NCI-H69 (cell line): ENCODE measurements around the gene CACNA1F.
A peak's percentile ranks its signal among the peaks of the same experiment; 100 is the strongest.

Experiments used
- DNase-seq: peaks from one replicate; lab custom pipeline; 2025; lab: John Stamatoyannopoulos, UW

Gene CACNA1F

GRCh38 chrX:49257074-49257790, 24.1 kb upstream of the CACNA1F start:
- no peak for DNase-seq

DNA sequence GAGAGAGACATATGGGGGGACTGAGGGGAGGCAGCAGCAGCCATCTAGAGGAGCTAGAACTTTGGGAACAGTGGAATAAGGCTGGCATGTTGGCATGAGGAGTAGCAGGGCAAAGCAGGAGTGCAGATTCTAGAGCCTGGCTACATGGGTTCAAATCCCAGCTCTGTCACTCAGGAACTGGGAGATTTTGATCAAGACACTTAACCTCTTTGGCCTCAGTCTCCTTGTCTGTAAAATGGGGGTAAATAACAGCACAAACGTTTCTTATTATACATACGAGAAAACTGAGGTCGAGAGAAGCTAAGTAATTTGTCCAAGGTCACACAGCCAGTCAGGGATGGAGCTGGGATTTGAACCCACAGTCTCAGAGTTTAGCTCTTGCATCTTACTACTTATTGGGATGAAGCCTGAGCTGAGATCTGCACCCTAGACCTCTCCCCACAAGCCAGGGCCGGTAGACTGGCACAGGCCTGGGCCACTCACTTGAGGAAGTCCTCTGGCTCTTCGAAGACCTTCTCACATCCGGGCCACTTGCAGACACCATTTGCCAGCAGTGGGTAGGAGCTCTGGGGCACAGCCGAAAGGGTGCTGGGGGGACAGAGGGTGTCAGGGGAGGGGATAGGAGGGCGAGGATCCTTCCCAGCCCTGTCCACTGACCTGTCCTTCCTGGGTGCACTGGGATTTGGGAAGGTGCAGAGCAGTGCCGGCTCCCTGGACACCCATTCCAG, 23.3 kb upstream of the CACNA1F start:
- no peak for DNase-seq

DNA sequence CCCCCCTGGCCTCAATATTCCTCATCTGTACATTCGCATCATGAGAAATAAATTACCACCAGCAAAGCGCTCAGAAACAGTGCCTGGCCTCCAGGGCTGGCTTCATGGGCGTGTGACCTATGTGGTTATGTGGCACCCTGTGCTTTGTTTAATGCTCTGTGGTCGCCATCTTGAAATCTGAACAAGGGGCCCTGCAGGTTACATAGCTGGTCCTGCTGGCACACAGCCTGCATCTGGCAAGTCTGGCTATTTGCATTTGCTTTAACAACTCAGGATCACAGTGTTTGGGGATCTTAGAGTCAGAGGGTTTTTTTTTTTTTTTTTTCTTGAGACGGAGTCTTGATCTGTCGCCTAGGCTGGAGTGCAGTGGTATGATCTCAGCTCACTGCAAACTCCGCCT, 21.5 kb upstream of the CACNA1F start:
- no peak for DNase-seq

GRCh38 chrX:49251325-49251724, 18.2 kb upstream of the CACNA1F start:
- DNase-seq: no peak

- DNase-seq: no peak
These were observed 17.4 kb upstream of the CACNA1F start for GRCh38 chrX:49250578-49250977.

- DNase-seq: no peak
These were observed 16.9 kb upstream of the CACNA1F start for GRCh38 chrX:49250066-49250465.

GRCh38 chrX:49249616-49250015, 16.5 kb upstream of the CACNA1F start:
- no peak for DNase-seq

DNA sequence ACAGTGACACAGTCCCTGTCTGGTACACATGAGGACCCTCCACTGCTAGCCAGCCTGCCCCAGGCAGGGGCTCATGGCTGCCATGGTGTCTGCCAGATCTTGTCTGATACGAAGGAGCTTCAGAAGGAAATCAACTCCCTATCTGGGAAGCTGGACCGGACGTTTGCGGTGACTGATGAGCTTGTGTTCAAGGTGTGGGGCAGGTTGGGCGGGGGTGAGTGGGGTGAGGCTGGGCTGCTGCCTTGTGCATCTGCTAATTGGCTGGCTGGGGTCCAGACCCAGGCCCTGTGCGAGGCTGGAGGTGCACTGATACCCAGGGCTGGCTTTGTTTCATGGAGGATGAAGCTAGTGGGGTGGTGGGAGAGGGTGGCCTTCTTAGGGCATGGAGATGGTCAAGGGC, 15.9 kb upstream of the CACNA1F start:
- no peak for DNase-seq

DNA sequence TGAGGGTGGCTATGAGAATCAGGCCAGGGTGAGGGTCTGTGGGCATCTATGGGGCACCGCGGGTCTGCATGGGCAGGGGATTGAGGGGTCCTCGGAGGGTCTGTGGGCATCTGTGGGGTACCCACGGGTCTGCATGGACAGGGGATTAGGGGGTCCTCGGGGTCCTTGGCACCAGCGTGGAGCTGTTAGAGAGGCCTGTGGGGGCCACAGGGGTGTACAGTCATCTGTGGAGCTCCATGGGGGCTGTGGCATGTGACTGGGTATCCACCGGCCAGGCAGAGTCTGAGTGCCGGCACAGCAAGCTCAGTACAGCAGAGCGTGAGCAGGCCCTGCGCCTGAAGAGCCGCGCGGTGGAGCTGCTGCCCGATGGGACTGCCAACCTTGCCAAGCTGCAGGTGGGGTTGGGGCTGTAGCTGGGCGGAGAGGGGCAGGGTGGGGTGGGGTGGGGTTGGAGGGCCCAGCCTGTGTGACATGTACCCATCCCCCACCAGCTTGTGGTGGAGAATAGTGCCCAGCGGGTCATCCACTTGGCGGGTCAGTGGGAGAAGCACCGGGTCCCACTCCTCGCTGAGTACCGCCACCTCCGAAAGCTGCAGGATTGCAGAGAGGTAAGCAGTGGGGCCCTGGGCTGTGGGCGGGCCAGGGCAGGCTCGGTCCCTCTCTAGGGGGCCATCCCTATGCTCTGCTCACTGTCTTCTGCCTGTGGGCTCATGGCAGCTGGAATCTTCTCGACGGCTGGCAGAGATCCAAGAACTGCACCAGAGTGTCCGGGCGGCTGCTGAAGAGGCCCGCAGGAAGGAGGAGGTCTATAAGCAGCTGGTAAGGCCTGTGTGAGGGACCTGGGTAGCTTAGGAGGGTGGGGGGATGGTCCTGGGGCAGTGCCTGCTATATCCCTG, 15.0 kb upstream of the CACNA1F start:
- DNase-seq: no peak

GRCh38 chrX:49247346-49247745, 14.2 kb upstream of the CACNA1F start:
- DNase-seq: no peak

DNA sequence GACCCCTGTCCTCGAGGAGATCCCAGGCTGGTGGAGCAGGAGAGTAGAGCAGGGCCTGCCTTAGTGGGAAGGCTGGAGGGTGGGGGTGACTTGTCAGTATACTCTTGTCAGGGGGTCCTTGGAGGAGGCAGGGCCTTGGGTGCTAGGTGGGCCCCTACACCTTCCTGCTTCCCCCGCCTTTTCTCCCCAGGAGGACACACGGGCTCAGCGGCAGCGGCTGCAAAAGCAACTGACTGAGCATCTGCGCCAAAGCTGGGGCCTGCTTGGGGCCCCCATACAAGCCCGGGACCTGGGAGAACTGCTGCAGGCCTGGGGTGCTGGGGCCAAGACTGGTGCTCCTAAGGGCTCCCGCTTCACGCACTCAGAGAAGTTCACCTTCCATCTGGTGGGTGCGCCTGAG, 13.4 kb upstream of the CACNA1F start:
- no peak for DNase-seq

- DNase-seq: no peak
These were observed 11.1 kb upstream of the CACNA1F start for GRCh38 chrX:49244207-49244606.

DNA sequence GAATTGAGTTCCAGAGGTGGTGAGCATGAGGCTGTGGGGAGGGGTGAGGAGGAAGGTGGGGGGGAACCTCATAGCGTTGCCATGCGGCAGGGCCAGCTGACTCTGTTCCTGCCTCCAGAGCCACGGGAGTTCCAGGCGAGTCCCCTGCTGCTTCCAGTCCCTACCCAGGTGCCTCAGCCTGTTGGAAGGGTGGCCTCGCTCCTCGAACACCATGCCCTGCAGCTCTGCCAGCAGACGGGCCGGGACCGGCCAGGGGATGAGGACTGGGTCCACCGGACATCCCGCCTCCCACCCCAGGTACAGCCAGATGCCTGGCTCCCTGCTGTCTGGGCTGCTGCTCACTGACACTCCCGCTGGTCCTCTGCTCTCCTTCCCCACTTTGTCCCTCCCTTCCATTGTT, 10.0 kb upstream of the CACNA1F start:
- DNase-seq: no peak

DNA sequence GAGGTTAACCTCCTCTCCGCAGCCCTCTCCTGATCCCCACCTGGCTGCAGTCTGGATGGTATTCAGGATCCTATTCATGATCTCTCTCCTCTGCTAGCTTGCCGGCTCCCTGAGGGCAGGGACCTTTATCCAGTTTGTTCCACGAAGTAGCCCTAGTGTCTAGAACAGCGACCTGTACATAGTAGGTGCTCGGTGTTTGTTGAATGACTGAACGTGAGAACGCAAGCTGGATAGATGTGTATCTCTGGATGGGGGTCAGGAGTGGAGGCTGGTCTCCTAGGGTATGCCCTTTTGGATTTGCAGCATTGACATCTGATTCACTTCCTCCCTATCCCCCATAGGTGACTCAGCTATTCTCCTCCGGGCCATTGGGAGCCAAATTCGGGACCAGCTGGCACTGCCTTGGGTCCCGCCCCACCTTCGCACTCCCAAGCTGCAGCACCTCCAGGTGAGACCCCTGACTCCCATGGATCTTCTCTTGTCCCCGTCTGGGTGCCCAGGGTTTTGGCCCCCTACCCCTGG, 9.5 kb upstream of the CACNA1F start:
- DNase-seq: no peak

DNA sequence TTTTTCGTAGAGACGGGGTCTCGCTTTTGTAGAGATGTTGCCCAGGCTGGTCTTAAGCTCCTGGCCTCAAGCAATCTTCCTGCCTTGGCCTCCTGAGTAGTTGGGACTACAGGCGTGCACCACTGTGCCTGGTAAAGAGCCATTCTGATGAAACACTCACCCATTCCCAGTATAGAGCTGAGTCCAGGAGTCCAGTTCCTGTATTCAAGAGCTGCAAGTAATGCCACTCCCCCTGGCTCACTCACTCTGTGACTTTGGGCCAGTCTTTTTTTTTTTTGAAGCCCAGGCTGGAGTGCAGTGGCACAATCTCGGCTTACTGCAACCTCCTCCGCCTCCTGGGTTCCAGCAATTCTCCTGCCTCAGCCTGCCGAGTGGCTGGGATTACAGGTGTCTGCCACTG, 5.6 kb upstream of the CACNA1F start:
- DNase-seq: no peak

- no peak for DNase-seq
These were observed 3.9 kb upstream of the CACNA1F start for GRCh38 chrX:49237060-49237459.

GRCh38 chrX:49233887-49234555, 881 bp upstream of the CACNA1F start:
- no peak for DNase-seq

GRCh38 chrX:49232525-49232924, 615 bp downstream of the CACNA1F start:
- DNase-seq: no peak

DNA sequence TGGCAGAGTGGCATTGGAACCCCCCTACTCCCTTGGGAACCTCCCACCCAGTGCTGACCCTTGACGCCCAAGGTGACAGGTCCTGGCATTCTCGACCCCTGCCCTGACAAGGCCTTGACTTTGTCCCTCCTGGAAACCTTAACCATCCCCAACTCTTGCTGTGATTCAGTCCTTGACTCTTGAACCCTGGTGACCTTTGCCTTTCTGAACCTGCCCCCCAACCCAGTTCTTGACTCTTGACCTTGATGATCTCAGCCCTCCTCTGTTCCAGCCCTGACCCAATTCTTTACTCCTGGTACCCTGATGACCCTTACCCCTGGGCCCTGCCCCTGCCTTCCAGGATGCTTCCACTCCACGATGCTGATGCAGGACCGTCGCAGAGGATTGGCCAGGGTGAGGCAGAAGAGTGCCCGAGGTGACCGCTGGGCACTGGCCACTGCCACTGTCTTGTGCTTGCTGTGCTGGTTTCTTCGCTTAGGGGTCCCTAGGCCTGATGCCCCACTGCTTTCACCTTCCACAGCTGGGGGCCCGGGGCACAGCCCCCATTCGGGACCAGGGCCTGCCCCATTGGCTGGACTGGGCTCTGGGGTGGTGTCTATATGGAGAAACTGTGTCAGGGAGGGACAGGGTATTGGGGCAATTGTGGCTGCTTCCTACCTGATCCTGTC, 1.7 kb downstream of the CACNA1F start:
- DNase-seq: no peak

GRCh38 chrX:49230500-49231232, 2.5 kb downstream of the CACNA1F start:
- peak; percentile 40 for DNase-seq

DNA sequence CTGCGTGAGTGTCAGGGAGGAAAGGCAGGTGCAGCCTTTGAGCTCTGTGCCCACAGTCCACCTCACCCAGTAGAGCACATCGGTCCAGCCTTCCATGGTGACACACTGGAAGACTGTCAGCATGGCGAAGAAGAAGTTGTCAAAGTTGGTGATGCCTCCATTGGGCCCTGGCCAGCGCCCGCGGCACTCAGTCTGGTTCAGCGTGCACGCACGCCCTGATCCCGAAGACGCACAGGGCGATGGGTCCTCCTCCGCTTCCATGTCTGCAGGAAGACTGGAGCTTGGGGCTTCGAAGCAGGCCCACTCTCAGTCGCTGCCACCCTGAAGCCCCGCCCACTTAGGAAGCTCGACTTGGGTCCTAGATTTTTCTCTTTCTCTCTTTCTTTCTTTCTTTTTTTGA, 5.0 kb downstream of the CACNA1F start:
- DNase-seq: no peak
